Measurements from ENCODE around the gene AASS.

AASS gene

DNA sequence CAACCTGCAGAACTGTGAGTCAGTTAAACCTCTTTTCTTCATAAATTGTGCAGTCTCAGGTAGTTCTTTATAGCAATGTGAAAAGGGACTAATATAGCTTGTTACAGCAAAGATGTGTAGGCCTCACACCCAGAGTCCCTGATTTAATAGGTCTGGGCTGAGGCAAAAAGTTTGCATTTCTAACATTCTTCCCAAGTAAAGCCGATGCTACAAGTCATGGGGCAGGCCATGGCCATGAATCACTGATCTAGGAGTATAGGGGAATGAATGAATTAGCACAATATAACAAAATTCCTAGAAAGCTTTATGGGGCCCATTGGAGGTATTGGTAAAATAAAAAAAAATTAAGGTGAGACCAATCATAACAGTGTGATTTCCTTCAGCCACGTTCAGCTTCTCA lies 11.5 kb upstream of the AASS start (continued):
- TF ChIP-seq GLIS2 (tag by site-specific recombination; IDR thresholded peaks at IDR 0.05) = no peak
- TF ChIP-seq ZNF169 (tag by site-specific recombination; IDR thresholded peaks at IDR 0.05) = no peak
- TF ChIP-seq KLF10 (tag by site-specific recombination; IDR thresholded peaks at IDR 0.05) = no peak
- no peak for TF ChIP-seq ZNF211 (tag by site-specific recombination; IDR thresholded peaks at IDR 0.05; ENCODE audit: low read depth)
- no peak for TF ChIP-seq ZFP41 (tag by site-specific recombination; IDR thresholded peaks at IDR 0.05; ENCODE audit: borderline replicate concordance)
- no peak for TF ChIP-seq ZNF146 (tag by site-specific recombination; IDR thresholded peaks at IDR 0.05)
- TF ChIP-seq SALL2 (tag by site-specific recombination; IDR thresholded peaks at IDR 0.05; ENCODE audit: borderline replicate concordance) = no peak
- no peak for TF ChIP-seq ZNF585B (tag by site-specific recombination; IDR thresholded peaks at IDR 0.05)
- no peak for TF ChIP-seq TRIM28 (IDR thresholded peaks at IDR 0.05; ENCODE audit: borderline replicate concordance, low read length)
- no peak for TF ChIP-seq ZNF335 (tag by site-specific recombination; conservative IDR thresholded peaks at IDR 0.05)

DNA sequence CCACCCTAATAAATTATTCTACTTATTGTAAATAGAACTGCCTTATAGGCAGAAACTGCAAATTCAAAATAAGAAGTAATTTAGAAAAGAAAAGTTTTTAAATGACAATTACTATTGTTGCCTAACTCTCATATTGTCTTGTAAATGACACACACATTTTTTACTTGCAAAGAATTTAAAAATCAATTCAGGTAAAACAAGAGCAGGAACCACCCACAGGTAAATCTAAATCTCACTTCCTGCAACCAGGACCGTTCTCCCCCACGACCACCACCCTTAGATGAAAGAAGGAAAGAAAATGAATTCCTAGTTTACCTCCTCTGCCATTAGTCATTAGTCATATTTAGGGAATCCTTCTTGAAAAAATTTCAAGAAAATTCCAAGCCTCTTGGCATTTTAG lies 4.8 kb upstream of the AASS start:
- ChIA-PET CTCF (no interaction called here), POLR2A (no interaction called here)
- Histone ChIP-seq H3K9me3 (ENCODE audit: control insufficient read depth, insufficient read depth, low read depth, low read length) (no peaks in the 10 kb centered on the region), H3K36me3 (ENCODE audit: control insufficient read depth in 2 of 2, insufficient read depth in 1 of 2, low read length in 2 of 2) (no peaks in the 10 kb centered on the region), H3K4me1 (ENCODE audit: control insufficient read depth, insufficient read depth, low read length) (no peaks in the 10 kb centered on the region), H3K27ac (ENCODE audit: extremely low read depth, low read depth, low read length) (no peak overlapping the region), H3K4me3 (ENCODE audit: low read depth, low read length) (no peak overlapping the region)
- TF ChIP-seq ZNF473 (tag by site-specific recombination; IDR thresholded peaks at IDR 0.05) (no peak), ZNF76 (tag by site-specific recombination; IDR thresholded peaks at IDR 0.05; ENCODE audit: borderline replicate concordance, low read depth) (no peak), ZNF610 (tag by site-specific recombination; IDR thresholded peaks at IDR 0.05; ENCODE audit: borderline replicate concordance) (no peak), HOXA7 (CRISPR knock-in tag; IDR thresholded peaks at IDR 0.05; ENCODE audit: borderline replicate concordance) (no peak), ZNF211 (tag by site-specific recombination; IDR thresholded peaks at IDR 0.05; ENCODE audit: low read depth) (no peak), ZNF112 (tag by site-specific recombination; IDR thresholded peaks at IDR 0.05) (no peak), ZNF169 (tag by site-specific recombination; IDR thresholded peaks at IDR 0.05) (no peak), MEIS1 (CRISPR knock-in tag; IDR thresholded peaks at IDR 0.05; ENCODE audit: borderline replicate concordance) (no peak), ZNF19 (tag by site-specific recombination; IDR thresholded peaks at IDR 0.05; ENCODE audit: low read depth) (no peak), ZNF791 (tag by site-specific recombination; IDR thresholded peaks at IDR 0.05) (no peak), ZNF341 (tag by site-specific recombination; IDR thresholded peaks at IDR 0.05; ENCODE audit: low read depth) (no peak), ZNF548 (tag by site-specific recombination; IDR thresholded peaks at IDR 0.05) (no peak), ZNF248 (tag by site-specific recombination; IDR thresholded peaks at IDR 0.05) (no peak)
- TF ChIP-seq, protein P1, sequence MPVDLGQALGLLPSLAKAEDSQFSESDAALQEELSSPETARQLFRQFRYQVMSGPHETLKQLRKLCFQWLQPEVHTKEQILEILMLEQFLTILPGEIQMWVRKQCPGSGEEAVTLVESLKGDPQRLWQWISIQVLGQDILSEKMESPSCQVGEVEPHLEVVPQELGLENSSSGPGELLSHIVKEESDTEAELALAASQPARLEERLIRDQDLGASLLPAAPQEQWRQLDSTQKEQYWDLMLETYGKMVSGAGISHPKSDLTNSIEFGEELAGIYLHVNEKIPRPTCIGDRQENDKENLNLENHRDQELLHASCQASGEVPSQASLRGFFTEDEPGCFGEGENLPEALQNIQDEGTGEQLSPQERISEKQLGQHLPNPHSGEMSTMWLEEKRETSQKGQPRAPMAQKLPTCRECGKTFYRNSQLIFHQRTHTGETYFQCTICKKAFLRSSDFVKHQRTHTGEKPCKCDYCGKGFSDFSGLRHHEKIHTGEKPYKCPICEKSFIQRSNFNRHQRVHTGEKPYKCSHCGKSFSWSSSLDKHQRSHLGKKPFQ (tag by site-specific recombination; IDR thresholded peaks at IDR 0.05) = no peak
- TF ChIP-seq, protein P2, sequence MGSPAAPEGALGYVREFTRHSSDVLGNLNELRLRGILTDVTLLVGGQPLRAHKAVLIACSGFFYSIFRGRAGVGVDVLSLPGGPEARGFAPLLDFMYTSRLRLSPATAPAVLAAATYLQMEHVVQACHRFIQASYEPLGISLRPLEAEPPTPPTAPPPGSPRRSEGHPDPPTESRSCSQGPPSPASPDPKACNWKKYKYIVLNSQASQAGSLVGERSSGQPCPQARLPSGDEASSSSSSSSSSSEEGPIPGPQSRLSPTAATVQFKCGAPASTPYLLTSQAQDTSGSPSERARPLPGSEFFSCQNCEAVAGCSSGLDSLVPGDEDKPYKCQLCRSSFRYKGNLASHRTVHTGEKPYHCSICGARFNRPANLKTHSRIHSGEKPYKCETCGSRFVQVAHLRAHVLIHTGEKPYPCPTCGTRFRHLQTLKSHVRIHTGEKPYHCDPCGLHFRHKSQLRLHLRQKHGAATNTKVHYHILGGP (tag by site-specific recombination; IDR thresholded peaks at IDR 0.05) = no peak
- TF ChIP-seq, protein P3, sequence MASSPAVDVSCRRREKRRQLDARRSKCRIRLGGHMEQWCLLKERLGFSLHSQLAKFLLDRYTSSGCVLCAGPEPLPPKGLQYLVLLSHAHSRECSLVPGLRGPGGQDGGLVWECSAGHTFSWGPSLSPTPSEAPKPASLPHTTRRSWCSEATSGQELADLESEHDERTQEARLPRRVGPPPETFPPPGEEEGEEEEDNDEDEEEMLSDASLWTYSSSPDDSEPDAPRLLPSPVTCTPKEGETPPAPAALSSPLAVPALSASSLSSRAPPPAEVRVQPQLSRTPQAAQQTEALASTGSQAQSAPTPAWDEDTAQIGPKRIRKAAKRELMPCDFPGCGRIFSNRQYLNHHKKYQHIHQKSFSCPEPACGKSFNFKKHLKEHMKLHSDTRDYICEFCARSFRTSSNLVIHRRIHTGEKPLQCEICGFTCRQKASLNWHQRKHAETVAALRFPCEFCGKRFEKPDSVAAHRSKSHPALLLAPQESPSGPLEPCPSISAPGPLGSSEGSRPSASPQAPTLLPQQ (tag by site-specific recombination; IDR thresholded peaks at IDR 0.05) = no peak
- TF ChIP-seq, protein P4, sequence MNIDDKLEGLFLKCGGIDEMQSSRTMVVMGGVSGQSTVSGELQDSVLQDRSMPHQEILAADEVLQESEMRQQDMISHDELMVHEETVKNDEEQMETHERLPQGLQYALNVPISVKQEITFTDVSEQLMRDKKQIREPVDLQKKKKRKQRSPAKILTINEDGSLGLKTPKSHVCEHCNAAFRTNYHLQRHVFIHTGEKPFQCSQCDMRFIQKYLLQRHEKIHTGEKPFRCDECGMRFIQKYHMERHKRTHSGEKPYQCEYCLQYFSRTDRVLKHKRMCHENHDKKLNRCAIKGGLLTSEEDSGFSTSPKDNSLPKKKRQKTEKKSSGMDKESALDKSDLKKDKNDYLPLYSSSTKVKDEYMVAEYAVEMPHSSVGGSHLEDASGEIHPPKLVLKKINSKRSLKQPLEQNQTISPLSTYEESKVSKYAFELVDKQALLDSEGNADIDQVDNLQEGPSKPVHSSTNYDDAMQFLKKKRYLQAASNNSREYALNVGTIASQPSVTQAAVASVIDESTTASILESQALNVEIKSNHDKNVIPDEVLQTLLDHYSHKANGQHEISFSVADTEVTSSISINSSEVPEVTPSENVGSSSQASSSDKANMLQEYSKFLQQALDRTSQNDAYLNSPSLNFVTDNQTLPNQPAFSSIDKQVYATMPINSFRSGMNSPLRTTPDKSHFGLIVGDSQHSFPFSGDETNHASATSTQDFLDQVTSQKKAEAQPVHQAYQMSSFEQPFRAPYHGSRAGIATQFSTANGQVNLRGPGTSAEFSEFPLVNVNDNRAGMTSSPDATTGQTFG (tag by site-specific recombination; IDR thresholded peaks at IDR 0.05; ENCODE audit: borderline replicate concordance) = no peak
